GM21717 (cell line): ENCODE measurements around the gene SLC6A20.

Source experiments
- ATAC-seq: cut with Tn5 transposase; IDR thresholded peaks from one replicate; pipeline ENCODE4 v1.9.1; 2021; ENCODE audit warnings: mild to moderate bottlenecking, moderate library complexity; ENCODE audit not compliant: unreplicated experiment

SLC6A20 gene

DNA sequence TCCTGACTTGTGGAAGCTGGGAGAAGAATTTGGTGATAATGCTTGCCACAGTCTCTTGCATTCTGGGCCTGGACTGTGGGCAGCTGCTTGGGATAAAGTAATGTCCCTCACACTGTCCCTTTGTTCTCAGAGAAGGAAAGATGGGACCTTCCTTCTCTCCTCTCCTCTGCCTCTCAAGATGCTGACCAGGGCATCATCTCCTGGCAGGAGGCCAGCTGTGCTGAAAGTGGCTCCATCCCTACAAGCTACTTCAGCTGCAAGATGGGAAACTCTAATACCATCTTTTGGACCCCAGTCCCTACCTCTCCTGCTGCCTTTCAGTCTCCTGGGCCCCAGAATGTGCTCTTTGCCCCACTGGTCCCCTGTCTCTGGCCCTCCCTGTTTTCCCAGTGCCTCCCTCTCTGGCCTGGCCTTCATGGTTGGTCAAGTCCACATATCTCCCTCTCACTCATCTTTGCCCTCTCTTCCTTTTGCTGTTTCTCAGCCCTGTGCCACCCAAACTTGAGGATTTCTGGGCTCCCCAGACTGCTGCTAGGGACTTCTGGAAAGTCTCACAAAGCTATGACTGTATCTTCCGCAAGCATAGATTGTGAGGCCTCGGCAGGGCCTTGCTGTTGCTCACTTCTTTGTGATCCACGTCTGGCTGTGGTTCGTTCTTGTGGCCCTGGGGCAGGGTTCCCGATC lies 7.1 kb upstream of the SLC6A20 start:
- ATAC-seq = no peak

DNA sequence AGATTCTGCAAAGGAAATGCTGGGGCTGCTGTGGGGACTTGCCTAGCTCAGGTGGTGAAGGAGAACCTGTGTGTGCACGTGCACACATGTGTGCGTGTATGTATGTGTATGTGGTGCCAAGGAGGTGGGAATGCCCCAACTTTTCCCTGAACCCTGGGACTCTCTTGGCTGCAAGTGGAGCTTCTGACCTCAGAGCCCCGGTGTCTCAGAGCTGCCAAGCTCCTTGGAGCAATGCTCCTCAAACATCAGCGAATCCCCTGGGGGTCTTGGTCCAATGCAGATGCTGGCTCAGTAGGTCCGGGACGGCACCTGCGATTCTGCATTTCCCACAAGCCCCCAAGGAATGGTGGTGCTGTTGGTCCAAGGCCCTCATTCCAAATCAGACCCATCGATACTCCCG lies 5.8 kb upstream of the SLC6A20 start:
- ATAC-seq = no peak

DNA sequence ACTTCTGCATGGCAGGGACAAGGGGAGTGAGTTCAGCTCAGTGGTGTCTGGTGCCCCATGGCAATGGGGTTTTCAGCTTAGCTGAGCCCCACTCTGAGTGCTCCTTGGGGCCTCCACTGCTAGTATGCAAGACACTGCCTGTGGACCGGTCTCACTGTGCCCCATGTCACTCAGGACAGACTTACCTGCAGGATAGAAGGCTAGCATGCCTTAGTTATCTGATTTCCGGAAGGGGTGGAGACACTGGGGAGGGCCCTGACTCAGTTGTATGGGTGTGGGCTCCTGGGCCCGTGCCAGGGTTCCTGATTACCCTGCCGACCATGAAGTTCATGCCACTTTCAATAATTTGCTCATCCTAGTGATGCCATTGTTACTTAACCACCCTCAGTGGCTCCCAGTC lies 4.3 kb upstream of the SLC6A20 start:
- ATAC-seq = no peak

DNA sequence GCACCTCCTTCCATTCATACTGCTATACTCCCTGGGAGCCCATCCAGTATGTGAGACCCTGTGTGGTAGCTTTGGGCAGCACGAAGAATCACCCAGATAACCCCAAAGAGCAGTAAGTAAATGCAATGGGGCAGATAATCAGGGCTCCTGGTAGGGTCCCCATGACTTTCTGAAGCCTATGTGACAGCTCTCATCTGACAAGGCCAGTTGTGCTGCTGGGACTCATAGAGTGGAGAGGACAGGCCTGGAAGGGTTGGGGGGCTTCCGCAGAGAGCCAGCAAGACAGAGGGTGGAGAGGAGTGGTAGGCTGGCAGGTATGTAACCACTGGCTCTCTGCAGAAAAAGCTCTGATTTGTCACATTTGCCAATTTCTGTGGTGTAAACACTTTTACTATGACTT lies 3.2 kb upstream of the SLC6A20 start:
- ATAC-seq = no peak

GRCh38 chr3:45798034-45798433 lies 1.7 kb upstream of the SLC6A20 start:
- no peak for ATAC-seq

DNA sequence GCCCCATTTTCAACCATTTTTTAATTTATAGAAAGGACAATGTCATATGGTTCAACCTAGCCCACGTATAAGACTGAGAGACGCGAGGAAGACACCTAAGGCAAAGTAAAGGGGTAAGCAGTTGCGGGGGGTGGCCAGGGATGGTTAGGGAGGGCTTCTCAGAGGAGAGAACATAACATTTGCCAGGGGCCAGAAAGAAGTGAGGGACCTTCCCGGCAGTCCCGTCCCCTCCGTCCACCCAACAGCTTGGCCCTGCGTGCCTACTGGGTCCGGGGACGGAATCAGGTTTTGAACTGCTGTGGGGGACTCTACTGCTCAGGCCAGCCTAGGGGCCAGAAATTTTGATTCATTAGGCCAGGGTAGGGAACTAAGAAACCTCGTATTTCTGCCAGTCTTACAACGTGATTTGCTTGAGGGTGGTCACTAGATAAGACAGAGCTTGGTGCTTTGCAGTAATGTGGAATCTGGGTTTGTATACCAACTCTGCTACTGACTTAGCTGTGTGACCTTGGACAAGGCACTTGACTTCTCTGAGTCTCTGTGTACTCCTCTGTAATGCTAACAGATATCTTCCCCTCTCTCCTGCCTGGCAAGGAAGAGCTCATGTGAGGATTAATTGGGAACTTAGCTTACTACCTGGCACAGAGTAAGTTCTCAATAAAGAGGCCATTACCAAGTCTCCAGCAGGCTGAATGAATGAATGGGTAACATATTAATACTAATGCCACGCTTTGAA lies 734 bp upstream of the SLC6A20 start:
- no peak for ATAC-seq

GRCh38 chr3:45795509-45795881 lies 841 bp downstream of the SLC6A20 start:
- ATAC-seq = no peak

GRCh38 chr3:45794660-45795059 lies 1.7 kb downstream of the SLC6A20 start:
- no peak for ATAC-seq

GRCh38 chr3:45794177-45794560 lies 2.2 kb downstream of the SLC6A20 start:
- ATAC-seq = no peak

DNA sequence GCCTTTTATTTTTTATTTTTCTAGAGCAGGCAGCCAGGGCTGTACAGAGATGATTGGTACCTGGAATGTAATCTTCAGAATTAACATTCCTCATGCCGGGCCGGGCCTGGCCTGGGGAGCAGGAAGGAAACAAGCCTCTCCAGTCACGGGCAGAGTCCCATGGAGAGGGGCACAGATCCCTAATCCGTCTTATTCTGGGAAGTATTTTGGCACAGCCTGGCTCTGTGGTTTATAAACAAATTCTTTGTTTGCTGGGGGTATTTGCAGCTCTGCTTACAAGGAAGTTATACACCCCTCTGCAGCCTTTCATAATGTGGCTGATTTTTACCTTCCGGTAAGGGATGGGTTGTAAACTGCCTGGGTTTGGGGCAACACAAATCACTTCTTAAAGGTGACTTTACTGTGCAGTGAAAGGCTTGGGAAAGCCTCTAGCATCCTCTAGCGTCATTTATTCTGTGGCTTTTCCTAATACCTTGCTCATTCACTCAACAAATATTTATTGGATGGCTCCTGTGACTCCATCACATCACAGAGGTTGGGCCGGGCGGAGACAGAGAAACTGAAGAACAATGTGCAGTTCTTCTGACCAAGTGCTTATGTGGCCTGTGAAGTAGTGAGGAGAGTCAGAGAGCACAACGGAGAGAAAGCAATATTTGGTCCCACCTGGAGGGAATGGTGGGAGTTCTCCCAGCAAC lies 2.7 kb downstream of the SLC6A20 start:
- ATAC-seq = no peak

DNA sequence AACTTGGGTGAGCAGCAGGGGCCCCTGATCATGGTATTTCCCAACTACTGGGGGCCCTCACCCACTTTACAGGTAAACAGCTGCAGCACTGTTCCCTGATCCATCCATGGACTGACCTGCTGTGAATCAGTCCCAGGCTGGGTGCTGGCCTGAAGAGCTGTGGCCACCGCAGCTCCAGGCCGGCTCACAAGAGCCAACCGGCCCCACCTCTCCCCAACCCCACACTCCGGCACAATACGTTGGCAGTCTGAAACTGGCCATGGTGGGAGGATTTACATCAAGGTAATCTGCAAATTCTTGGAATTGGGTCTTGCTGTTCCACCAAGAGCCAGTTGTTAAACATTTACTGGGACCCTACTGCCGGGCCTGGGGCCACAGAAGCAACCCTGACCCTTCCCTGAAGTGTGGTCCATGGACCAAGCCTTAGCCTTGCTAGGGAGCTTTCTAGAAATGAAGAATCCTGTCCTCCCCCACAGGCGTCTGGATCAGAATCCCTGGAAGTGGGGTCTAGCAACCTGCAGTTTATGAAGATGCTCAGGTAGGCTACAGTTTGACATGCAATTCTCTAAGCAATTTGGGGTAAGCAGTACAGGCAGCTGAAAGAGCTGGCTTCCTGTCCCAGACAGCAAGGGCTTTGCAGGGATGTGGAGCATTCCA lies 3.7 kb downstream of the SLC6A20 start:
- ATAC-seq = no peak

GRCh38 chr3:45792036-45792435 lies 4.3 kb downstream of the SLC6A20 start:
- ATAC-seq = no peak

- no peak for ATAC-seq
These were observed 5.7 kb downstream of the SLC6A20 start for GRCh38 chr3:45790596-45790995.

- ATAC-seq = no peak
These were observed 7.0 kb downstream of the SLC6A20 start for GRCh38 chr3:45789235-45789812.

- no peak for ATAC-seq
These were observed 8.8 kb downstream of the SLC6A20 start for GRCh38 chr3:45787551-45787950.

- no peak for ATAC-seq
These were observed 9.4 kb downstream of the SLC6A20 start for GRCh38 chr3:45786801-45787495.

GRCh38 chr3:45785605-45786150 lies 10.7 kb downstream of the SLC6A20 start:
- no peak for ATAC-seq

GRCh38 chr3:45783667-45784066 lies 12.7 kb downstream of the SLC6A20 start:
- no peak for ATAC-seq

- no peak for ATAC-seq
These were observed 14.0 kb downstream of the SLC6A20 start for GRCh38 chr3:45782381-45782780.

- ATAC-seq = no peak
These were observed 14.5 kb downstream of the SLC6A20 start for GRCh38 chr3:45781841-45782240.
